Chondrocyte (in vitro differentiated cells): ENCODE data around the gene JPT2. TPM values are rescaled to one million over a fixed set of nuclear protein-coding genes. Genes with fewer than 3 reads are reported as not detected.

Experiments used
- DNase-seq: peaks from one replicate; pipeline ENCODE4 v3.0.0; 2021; ENCODE audit warnings: mixed read lengths, low spot score
- H3K27ac Mint-ChIP-seq: one replicate; pipeline ENCODE4 v1.8.0; 2021; ENCODE audit warnings: mild to moderate bottlenecking, moderate library complexity, mixed read lengths; ENCODE audit not compliant: unreplicated experiment
- H3K27me3 Mint-ChIP-seq: 2 replicates; pipeline ENCODE4 v1.8.0; 2021; ENCODE audit warnings: low read depth, mixed read lengths
- H3K36me3 Mint-ChIP-seq: 2 replicates; pipeline ENCODE4 v1.8.0; 2021; ENCODE audit warnings: low read depth, mixed read lengths
- H3K4me1 Mint-ChIP-seq: 2 replicates; pipeline ENCODE4 v1.8.0; 2021; ENCODE audit warnings: low read depth, mild to moderate bottlenecking, mixed read lengths
- H3K4me3 Mint-ChIP-seq: one replicate; pipeline ENCODE4 v1.8.0; 2021; ENCODE audit warnings: mild to moderate bottlenecking, moderate library complexity, mixed read lengths; ENCODE audit not compliant: unreplicated experiment
- H3K9me3 Mint-ChIP-seq: 2 replicates; pipeline ENCODE4 v1.8.0; 2021; ENCODE audit warnings: low read depth, mixed read lengths
- CTCF ChIP-seq: fragments of 200-600 bp; sonication (generic); IDR thresholded peaks from 2 replicates; pipeline ENCODE4 v1.5.0; 2021; ENCODE audit warnings: antibody characterized with exemption, mild to moderate bottlenecking, moderate library complexity
- total RNA-seq: library from RNA; stranded (reverse); gene quantifications from 3 replicates; pipeline ENCODE4 v1.2.1, GENCODE V29; 2021

JPT2 gene
- total RNA-seq, 1 donor from 2014 or later, result 63.0 TPM

DNA sequence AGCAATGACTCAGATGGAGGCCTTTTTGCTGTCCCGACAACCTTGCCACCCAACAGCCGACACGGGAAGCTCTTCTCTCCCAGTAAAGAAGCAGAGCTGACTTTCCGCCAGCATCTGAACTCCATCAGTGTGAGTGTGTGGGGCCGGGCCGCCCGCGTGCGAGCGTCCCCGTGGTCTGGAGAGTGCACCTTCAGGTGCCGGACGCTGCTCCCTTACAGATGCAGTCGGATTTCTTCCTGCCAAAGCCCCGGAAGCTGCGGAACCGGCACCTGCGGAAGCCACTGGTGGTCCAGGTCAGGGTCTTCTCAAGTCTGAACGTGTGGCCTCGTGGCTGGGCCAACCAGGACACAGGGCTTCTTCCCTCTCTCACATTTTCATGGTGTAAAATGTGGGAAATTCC, 15.5 kb upstream of the JPT2 start:
- Mint-ChIP-seq H3K9me3 (no peaks in the 10 kb centered on the region), H3K4me3 (no peak overlapping the region), H3K27me3 (no peaks in the 10 kb centered on the region), H3K27ac (no peak overlapping the region), H3K36me3 (peaks cover 34% of the 10 kb centered on the region), H3K4me1 (no peaks in the 10 kb centered on the region)
- TF ChIP-seq CTCF, result no peak
- no peak for DNase-seq

- Mint-ChIP-seq H3K9me3 (no peaks in the 10 kb centered on the region), H3K4me3 (no peak overlapping the region), H3K4me1 (no peaks in the 10 kb centered on the region), H3K36me3 (peaks cover 45% of the 10 kb centered on the region), H3K27me3 (no peaks in the 10 kb centered on the region), H3K27ac (no peak overlapping the region)
- DNase-seq, result no peak
- TF ChIP-seq CTCF, result no peak
These were observed 12.2 kb upstream of the JPT2 start for GRCh38 chr16:1665829-1666228.

DNA sequence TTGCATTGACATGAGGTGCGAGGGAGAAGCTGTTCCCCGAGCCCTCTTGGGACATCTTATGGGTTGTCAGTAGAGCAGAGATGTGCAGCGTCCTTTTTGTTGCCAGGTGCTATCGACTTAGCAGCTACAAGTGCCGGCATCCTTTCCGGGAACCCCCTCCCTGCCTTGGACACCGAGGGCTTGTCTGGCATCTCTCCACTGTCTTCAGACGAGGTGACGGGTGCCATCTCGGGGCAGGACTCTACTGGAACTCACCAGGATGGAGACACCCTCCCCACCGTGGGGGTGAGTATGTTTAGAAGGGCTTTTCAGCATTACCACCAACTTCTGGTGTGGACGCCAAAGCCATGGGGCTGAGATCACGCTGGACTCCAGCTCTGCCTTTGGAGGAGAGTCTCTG, 11.8 kb upstream of the JPT2 start:
- Mint-ChIP-seq H3K27me3 (no peaks in the 10 kb centered on the region), H3K4me1 (no peaks in the 10 kb centered on the region), H3K4me3 (no peak overlapping the region), H3K36me3 (peaks cover 50% of the 10 kb centered on the region), H3K27ac (no peak overlapping the region), H3K9me3 (no peaks in the 10 kb centered on the region)
- DNase-seq, result no peak
- TF ChIP-seq CTCF, result no peak

GRCh38 chr16:1667271-1667670, 10.8 kb upstream of the JPT2 start:
- H3K4me1 Mint-ChIP-seq, result no peaks in the 10 kb centered on the region
- H3K27me3 Mint-ChIP-seq, result no peaks in the 10 kb centered on the region
- no peak for DNase-seq
- TF ChIP-seq CTCF, result no peak
- H3K4me3 Mint-ChIP-seq, result no peak overlapping the region
- H3K27ac Mint-ChIP-seq, result no peak overlapping the region
- no peaks in the 10 kb centered on the region for H3K9me3 Mint-ChIP-seq
- H3K36me3 Mint-ChIP-seq, result peaks cover 53% of the 10 kb centered on the region

GRCh38 chr16:1667916-1668315, 10.2 kb upstream of the JPT2 start:
- no peak overlapping the region for H3K27ac Mint-ChIP-seq
- no peaks in the 10 kb centered on the region for H3K27me3 Mint-ChIP-seq
- TF ChIP-seq CTCF, result no peak
- no peak overlapping the region for H3K4me3 Mint-ChIP-seq
- DNase-seq, result no peak
- peaks cover 51% of the 10 kb centered on the region for H3K36me3 Mint-ChIP-seq
- H3K4me1 Mint-ChIP-seq, result no peaks in the 10 kb centered on the region
- no peaks in the 10 kb centered on the region for H3K9me3 Mint-ChIP-seq
